NT2/D1 (cell line): ENCODE measurements around the gene SH2D5.

Experiments used
- SUZ12 ChIP-seq: IDR thresholded peaks from 2 replicates; pipeline ENCODE4 v1.6.1; 2011; ENCODE audit not compliant: insufficient read length, insufficient read depth; ENCODE audit errors: extremely low read depth
- YY1 ChIP-seq: IDR thresholded peaks from 2 replicates; pipeline ENCODE4 v1.6.1; 2011; ENCODE audit not compliant: insufficient read length, insufficient read depth
- ZNF274 ChIP-seq: IDR thresholded peaks from 2 replicates; pipeline ENCODE4 v1.6.1; 2011; ENCODE audit warnings: mild to moderate bottlenecking, low read depth, low read length

DNA sequence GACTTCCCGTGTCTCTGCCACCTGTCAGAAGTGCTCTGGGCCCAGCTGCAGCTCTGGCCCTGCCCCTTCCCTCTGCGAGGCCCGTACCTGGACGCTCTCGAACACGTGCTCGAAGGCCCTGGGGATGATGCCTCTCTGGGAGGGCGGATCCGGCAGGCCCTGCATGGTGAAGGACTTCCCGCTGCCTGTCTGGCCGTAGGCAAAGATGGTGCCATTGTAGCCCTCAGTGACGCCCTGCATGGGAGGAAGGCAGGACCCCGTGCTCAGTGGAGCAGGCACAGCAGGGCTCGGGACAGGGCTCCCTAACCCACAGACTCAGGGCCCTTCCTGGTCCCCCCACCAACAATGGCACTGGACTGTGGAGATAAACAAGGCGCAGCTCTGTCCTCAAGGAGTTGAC is 17.1 kb downstream of the SH2D5 start:
- no peak for TF ChIP-seq YY1
- TF ChIP-seq SUZ12: no peak
- TF ChIP-seq ZNF274: no peak
